Head of caudate nucleus (tissue), 42 donors: ENCODE measurements around the gene SLC25A53.
"Not testable (repeated sequence)": the region's sequence is repeated elsewhere in the genome, so short reads cannot be mapped to it uniquely, and the experiment has no call there.

Experiments
- DNase-seq, 42 donors: peaks; one replicate each; pipeline versions ENCODE4 v3.0.0 to v3.0.0-alpha.2; 2020 to 2021; ENCODE audit warnings: mixed read lengths in 7 of 42
- intact Hi-C: fragments of 100-400 bp; cut with DNase I; formaldehyde crosslinking; loops from one replicate; pipeline ENCODE4 v1.15.0; 2022

The SLC25A53 gene

DNA sequence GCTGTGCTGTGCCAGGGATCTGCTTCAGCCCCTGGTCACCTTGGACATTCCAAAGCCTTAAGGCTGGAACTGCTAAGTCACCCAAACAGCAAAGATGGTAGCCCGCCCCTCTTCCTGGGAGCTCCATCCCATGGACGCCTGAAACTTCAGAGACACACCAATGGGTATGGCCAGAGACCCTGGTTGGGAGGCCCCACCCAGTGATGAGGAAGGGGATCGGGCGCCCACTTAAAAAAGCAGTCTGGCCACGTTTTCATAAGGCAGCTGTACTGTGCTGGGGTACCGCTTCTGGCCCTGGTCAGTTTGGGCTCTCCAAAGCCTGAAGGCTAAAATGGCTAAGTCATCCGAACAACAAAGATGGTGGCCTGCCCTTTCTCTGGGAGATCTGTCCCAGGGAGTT, 71.3 kb downstream of the SLC25A53 start:
- intact Hi-C loops, result no loop called here

DNA sequence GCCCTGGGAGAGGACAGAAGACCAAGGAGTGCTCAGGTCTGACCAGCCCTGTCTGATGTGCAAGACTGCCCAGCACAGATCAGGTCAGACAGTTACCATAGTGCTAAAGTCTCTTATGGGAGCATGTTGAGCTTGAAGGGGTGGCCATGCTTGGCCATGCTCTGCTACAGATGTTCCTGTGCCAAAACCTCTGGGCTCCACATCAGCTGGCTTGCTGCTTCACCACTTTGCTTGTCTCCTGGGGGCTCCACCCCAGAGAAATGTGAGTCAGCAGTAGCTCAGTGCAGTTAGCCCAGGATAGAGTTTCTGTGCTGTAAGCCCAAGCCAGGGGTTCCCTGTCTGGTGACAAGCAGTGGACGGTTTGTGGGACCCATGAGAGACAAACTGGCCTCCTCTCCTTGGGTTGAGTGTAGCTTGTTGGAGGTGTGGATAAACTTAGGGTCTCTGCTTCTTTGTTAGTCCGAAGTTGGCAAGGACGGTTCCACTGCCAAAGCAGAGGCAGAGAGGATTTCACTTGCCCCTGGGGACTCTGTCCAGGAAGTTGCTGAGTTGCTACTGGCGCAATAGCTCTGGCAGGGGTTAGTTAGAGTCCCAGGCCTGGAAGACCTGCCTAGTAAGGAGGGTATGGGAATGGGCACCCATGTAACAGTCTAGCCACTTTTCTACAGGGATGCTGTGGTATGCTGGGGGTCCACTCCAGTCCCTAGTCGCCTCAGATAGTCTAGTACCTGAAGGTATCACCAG, 72.1 kb downstream of the SLC25A53 start:
- intact Hi-C loops, result no loop called here
- DNase-seq, result no peak

More for the DNA sequence above, 71.3 kb downstream of the SLC25A53 start:
- no peak for DNase-seq

DNA sequence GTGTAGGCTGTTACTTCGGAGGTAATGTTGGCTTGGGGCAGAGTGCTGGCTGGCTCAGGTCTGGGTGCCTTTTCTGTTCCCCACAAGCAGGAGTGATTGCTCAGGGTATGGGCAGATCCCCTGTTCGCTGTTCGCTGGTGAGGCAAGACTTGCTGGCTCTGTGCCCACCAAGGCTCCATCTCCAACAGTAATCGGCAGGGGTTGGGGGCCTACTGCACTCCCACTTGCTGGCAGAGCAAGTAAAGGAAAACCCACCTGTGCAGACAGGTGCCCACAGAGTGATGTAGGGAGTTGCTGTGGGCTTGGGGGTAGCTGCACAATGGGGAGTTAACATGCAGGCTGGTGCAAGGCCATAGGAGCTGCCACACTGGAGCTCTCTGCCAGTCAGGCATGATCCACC, 72.7 kb downstream of the SLC25A53 start:
- intact Hi-C loops, result no loop called here
- no peak for DNase-seq

DNA sequence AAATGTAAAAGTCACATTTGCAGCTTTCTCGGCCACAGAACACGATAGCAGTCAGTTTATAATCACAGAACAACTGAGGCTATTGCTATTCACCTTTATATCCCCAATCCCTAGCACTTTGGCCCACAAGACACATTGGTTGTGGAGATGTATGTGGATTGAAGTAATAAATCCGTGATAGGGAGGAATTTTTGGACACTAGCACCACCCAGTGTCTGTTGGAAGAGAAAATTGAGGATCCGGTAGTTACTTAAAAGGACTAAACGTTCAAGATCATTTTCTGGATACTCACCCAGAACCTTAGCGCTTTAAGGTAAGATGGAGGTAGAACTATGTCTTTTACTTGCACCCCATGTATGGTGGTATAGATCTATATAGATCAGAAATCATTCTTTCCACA, 79.0 kb downstream of the SLC25A53 start:
- DNase-seq, intact Hi-C loops: not testable (repeated sequence)

DNA sequence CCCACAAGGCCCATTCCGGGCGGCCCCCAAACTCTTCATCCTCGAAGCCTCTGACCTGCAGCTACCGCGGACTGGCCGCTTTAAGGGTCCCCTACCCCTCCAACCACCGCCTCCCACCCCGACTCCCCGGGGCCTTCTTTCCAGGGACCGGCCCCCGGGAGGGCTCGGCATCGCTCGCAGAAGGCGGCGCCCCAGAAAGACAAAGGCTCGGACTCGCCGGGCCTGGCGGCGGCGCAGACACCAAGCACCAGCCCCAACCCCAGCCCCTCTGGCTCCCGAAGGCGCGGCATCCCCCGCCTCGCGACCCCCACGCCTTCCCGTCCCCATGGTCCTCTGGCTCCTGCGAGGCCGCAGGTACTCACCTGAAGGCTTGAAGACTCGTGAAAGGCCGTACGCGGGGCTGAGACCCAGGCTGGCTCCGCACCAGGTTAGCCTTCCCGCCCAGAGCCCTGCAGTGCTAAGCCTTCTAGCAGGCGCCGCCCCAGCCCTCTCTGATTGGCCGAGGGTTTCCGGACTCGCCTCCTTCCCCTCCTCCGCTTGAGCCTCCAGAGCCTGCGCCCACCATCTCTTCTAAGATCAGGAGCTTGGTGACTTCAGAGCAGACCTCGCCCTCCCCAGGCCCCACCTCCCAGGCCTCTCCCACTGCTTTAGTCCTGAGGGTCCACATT, 80.9 kb downstream of the SLC25A53 start, which contains the start of gene TMSB15C:
Gene TMSB15C (minus strand): TSS at position 459 of the 668 bp plus-strand sequence.
- intact Hi-C loops, DNase-seq: not testable (repeated sequence)

DNA sequence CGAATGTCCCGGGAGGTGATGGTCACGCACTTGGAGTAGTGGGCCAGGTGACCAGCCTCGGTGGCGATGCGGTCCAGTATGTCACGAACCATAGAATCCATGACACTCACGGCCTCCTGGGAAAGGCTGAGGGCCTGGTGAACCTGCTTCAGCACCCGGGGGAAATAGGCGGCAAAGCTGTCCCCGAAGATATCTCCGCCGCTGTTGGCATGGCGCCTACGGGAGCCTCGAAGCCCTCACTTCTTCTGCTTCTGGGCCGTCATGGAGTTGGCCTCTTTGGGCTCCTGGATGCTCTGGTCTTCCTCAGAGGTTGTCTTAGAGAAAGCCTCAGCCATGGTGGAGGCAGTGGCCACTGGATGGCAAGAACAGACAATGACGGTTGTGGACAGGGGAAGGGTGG, 94.2 kb downstream of the SLC25A53 start:
- DNase-seq, intact Hi-C loops: not testable (repeated sequence)

DNA sequence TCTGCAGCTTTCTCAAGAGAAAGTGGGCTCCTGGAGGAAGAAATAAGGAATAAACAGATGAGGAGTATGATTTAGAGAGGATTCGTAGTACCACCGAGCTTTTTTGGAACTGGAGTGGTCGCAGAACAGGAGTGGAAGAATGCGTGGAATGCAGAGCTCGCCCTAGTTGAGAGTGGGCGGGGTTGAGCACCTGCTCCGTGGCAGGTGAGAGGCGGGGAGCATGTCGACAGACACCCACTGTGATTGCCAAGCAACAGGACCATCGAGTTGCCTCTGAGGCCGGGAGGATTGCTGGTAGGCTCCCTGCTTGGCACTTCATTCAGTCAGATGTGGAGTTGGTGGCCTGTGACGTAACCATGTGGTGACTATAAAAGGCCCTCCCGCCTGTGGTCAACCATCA, 101.9 kb downstream of the SLC25A53 start:
- DNase-seq, intact Hi-C loops: not testable (repeated sequence)
